ENCODE measurements around the gene NFATC1.

NFATC1 gene

GRCh38 chr18:79555885-79556284 lies 160.2 kb downstream of the NFATC1 start:
- no peak for DNase-seq (ENCODE audit: low read depth)

- DNase-seq (ENCODE audit: low read depth), result no peak
Observed at GRCh38 chr18:79556829-79557585, 161.3 kb downstream of the NFATC1 start.

- DNase-seq (ENCODE audit: low read depth), result no peak
Observed at GRCh38 chr18:79558196-79558932, 162.6 kb downstream of the NFATC1 start.

GRCh38 chr18:79558933-79559416 lies 163.2 kb downstream of the NFATC1 start:
- DNase-seq (ENCODE audit: low read depth), result no peak

- no peak for DNase-seq (ENCODE audit: low read depth)
Observed at GRCh38 chr18:79559436-79559835, 163.7 kb downstream of the NFATC1 start.

- DNase-seq (ENCODE audit: low read depth), result no peak
Observed at GRCh38 chr18:79560042-79560860, 164.5 kb downstream of the NFATC1 start.

GRCh38 chr18:79560861-79561210 lies 165.1 kb downstream of the NFATC1 start:
- no peak for DNase-seq (ENCODE audit: low read depth)

- no peak for DNase-seq (ENCODE audit: low read depth)
Observed at GRCh38 chr18:79563949-79564348, 168.2 kb downstream of the NFATC1 start.

GRCh38 chr18:79564441-79564840 lies 168.7 kb downstream of the NFATC1 start:
- no peak for DNase-seq (ENCODE audit: low read depth)

GRCh38 chr18:79566771-79567431 lies 171.2 kb downstream of the NFATC1 start:
- DNase-seq (ENCODE audit: low read depth), result no peak

- no peak for DNase-seq (ENCODE audit: low read depth)
Observed at GRCh38 chr18:79567481-79568147, 171.9 kb downstream of the NFATC1 start.

- no peak for DNase-seq (ENCODE audit: low read depth)
Observed at GRCh38 chr18:79568543-79569205, 172.9 kb downstream of the NFATC1 start.

GRCh38 chr18:79569720-79570119 lies 174.0 kb downstream of the NFATC1 start:
- no peak for DNase-seq (ENCODE audit: low read depth)

GRCh38 chr18:79570266-79571201 lies 174.8 kb downstream of the NFATC1 start:
- peak; percentile 24 for DNase-seq (ENCODE audit: low read depth)

GRCh38 chr18:79571211-79572092 lies 175.7 kb downstream of the NFATC1 start:
- DNase-seq (ENCODE audit: low read depth), result no peak

GRCh38 chr18:79572093-79572780 lies 176.5 kb downstream of the NFATC1 start:
- DNase-seq (ENCODE audit: low read depth), result no peak

- DNase-seq (ENCODE audit: low read depth), result no peak
Observed at GRCh38 chr18:79572848-79573451, 177.2 kb downstream of the NFATC1 start.
